A549 (cell line): ENCODE measurements around the gene LY86. TPM values are rescaled to one million over a fixed set of nuclear protein-coding genes. Genes with fewer than 3 reads are reported as not detected.

Experiments used
- ATAC-seq, 2 experiments: fragments of 200-7000 bp in 1 of 2; fragments of >200 bp in 1 of 2; cut with Nextera tagmentation in 1 of 2; cut with Tn5 transposase in 1 of 2; 3 replicates each; pipeline versions ENCODE4 v1.8.0 to v1.9.1; 2018 to 2020; ENCODE audit warnings: mild to moderate bottlenecking in 1 of 2, moderate library complexity in 1 of 2
- CTCF ChIA-PET: fragments of 300-600 bp; sonication (Branson Sonifier 250); formaldehyde crosslinking; extraction: SDS; loops from one replicate; lab custom pipeline; 2021; ENCODE audit warnings: antibody characterized with exemption, inconsistent platforms; lab: Yijun Ruan, JAX
- POLR2A ChIA-PET: fragments of 350-600 bp; formaldehyde crosslinking; extraction: SDS; loops from one replicate; lab custom pipeline; 2021; ENCODE audit warnings: antibody characterized with exemption, inconsistent platforms; lab: Yijun Ruan, JAX
- DNase-seq, 2 experiments: peaks; one replicate each; pipeline versions ENCODE4 v3.0.0 to v3.0.0-alpha.2; 2011 to 2016; ENCODE audit warnings: low read depth in 1 of 2, low spot score in 1 of 2
- FAIRE-seq: peaks from 2 replicates; lab custom pipeline; 2011; peaks lifted over from hg19 to GRCh38; lab: Jason Lieb, UNC
- H3K27ac ChIP-seq, 2 experiments: fragments of >200 bp; sonication (Bioruptor Twin); formaldehyde crosslinking; 3 replicates each; pipeline ENCODE4 v1.5.1; 2016 to 2017
- H3K4me1 ChIP-seq: fragments of >200 bp; sonication (Bioruptor Twin); formaldehyde crosslinking; 3 replicates; pipeline ENCODE4 v1.6.1; 2016
- H3K4me2 ChIP-seq: fragments of >200 bp; sonication (Bioruptor Twin); formaldehyde crosslinking; 3 replicates; pipeline ENCODE4 v1.6.1; 2016
- H3K4me3 ChIP-seq: fragments of >200 bp; sonication (Bioruptor Twin); formaldehyde crosslinking; 3 replicates; pipeline ENCODE4 v1.5.1; 2016
- H3K9me3 ChIP-seq: fragments of >200 bp; sonication (Bioruptor Twin); formaldehyde crosslinking; 3 replicates; pipeline ENCODE4 v1.6.1; 2016
- ATOH8 ChIP-seq: fragments of 250-450 bp; sonication (Bioruptor Pico); IDR thresholded peaks from 2 replicates; pipeline ENCODE4 v1.5.0; 2020; ENCODE audit warnings: low read depth, mild to moderate bottlenecking, moderate library complexity
- BCL3 ChIP-seq: fragments of >200 bp; sonication (Bioruptor Twin); formaldehyde crosslinking; IDR thresholded peaks from 3 replicates; pipeline ENCODE4 v1.6.1; 2016
- CBX2 ChIP-seq: fragments of 200-600 bp; sonication (generic); IDR thresholded peaks from 2 replicates; pipeline ENCODE4 v1.6.1; 2016; ENCODE audit warnings: low read depth, mild to moderate bottlenecking, borderline replicate concordance
- CEBPB ChIP-seq, 2 experiments: fragments of >200 bp in 1 of 2; sonication (Bioruptor Twin) in 1 of 2; formaldehyde crosslinking in 1 of 2; IDR thresholded peaks; 2 replicates each; pipeline ENCODE4 v1.6.1; 2012 to 2016
- CTCF ChIP-seq: fragments of >200 bp; sonication (Bioruptor Twin); formaldehyde crosslinking; IDR thresholded peaks from 3 replicates; pipeline ENCODE4 v1.5.1; 2016
- EHF ChIP-seq: fragments of 250-450 bp; sonication (Bioruptor Pico); IDR thresholded peaks from 2 replicates; pipeline ENCODE4 v1.5.0; 2020; ENCODE audit warnings: mild to moderate bottlenecking
- ELK1 ChIP-seq: fragments of 150-350 bp; IDR thresholded peaks from 2 replicates; pipeline ENCODE4 v1.6.1; 2014; ENCODE audit warnings: low read depth, mild to moderate bottlenecking, low read length
- ESRRA ChIP-seq: fragments of 150-350 bp; IDR thresholded peaks from 2 replicates; pipeline ENCODE4 v1.6.1; 2014; ENCODE audit warnings: mild to moderate bottlenecking, low read length, borderline replicate concordance
- FOSB ChIP-seq: fragments of 250-450 bp; sonication (Bioruptor Pico); IDR thresholded peaks from 2 replicates; pipeline ENCODE4 v1.5.0; 2020; ENCODE audit warnings: mild to moderate bottlenecking, moderate library complexity
- HDAC2 ChIP-seq: fragments of 200-600 bp; sonication (generic); IDR thresholded peaks from 2 replicates; pipeline ENCODE4 v1.6.1; 2016
- HEYL ChIP-seq: fragments of 250-450 bp; sonication (Bioruptor Pico); IDR thresholded peaks from 2 replicates; pipeline ENCODE4 v1.8.0; 2021; ENCODE audit warnings: mild to moderate bottlenecking, moderate library complexity
- HOXA7 ChIP-seq: fragments of 250-450 bp; sonication (Bioruptor Pico); IDR thresholded peaks from 2 replicates; pipeline ENCODE4 v1.5.0; 2020; ENCODE audit warnings: mild to moderate bottlenecking, moderate library complexity
- HOXB13 ChIP-seq: fragments of 250-450 bp; sonication (Bioruptor Pico); IDR thresholded peaks from 2 replicates; pipeline ENCODE4 v1.5.0; 2020; ENCODE audit warnings: low read depth, mild to moderate bottlenecking, moderate library complexity
- HOXB5 ChIP-seq: fragments of 250-450 bp; sonication (Bioruptor Pico); IDR thresholded peaks from 2 replicates; pipeline ENCODE4 v1.5.0; 2020; ENCODE audit warnings: mild to moderate bottlenecking, moderate library complexity
- JUNB ChIP-seq: fragments of >200 bp; sonication (Bioruptor Twin); formaldehyde crosslinking; IDR thresholded peaks from 2 replicates; pipeline ENCODE4 v1.6.1; 2016
- MAFK ChIP-seq: fragments of 450-650 bp; IDR thresholded peaks from 2 replicates; pipeline ENCODE4 v1.6.1; 2014; ENCODE audit not compliant: partially characterized antibody
- MAZ ChIP-seq: fragments of 150-350 bp; IDR thresholded peaks from 2 replicates; pipeline ENCODE4 v1.6.1; 2014; ENCODE audit warnings: antibody characterized with exemption, low read depth, low read length, borderline replicate concordance
- MYC ChIP-seq: IDR thresholded peaks from 2 replicates; pipeline ENCODE4 v1.6.1; 2012; ENCODE audit warnings: mild to moderate bottlenecking, inconsistent platforms, low read length, improper control_type of control experiment, borderline replicate concordance
- NFE2L2 ChIP-seq: fragments of 150-350 bp; conservative IDR thresholded peaks from 2 replicates; pipeline ENCODE4 v1.6.1; 2014; ENCODE audit warnings: low read length
- NPAS2 ChIP-seq: fragments of 250-450 bp; sonication (Bioruptor Pico); IDR thresholded peaks from 2 replicates; pipeline ENCODE4 v1.8.0; 2022; ENCODE audit warnings: mild to moderate bottlenecking, moderate library complexity, borderline replicate concordance
- NR3C1 ChIP-seq: fragments of >200 bp; sonication (Bioruptor Twin); formaldehyde crosslinking; IDR thresholded peaks from 3 replicates; pipeline ENCODE4 v1.6.1; 2017
- PBX3 ChIP-seq: IDR thresholded peaks from 2 replicates; pipeline ENCODE4 v1.6.1; 2012
- POLR2A ChIP-seq: IDR thresholded peaks from 2 replicates; pipeline ENCODE4 v1.6.1; 2012; ENCODE audit warnings: mild to moderate bottlenecking, low read length
- RARB ChIP-seq: fragments of 250-450 bp; sonication (Bioruptor Pico); IDR thresholded peaks from 2 replicates; pipeline ENCODE4 v1.8.0; 2021; ENCODE audit warnings: mild to moderate bottlenecking, moderate library complexity
- RCOR1 ChIP-seq: fragments of 150-350 bp; IDR thresholded peaks from 2 replicates; pipeline ENCODE4 v1.6.1; 2014; ENCODE audit warnings: antibody characterized with exemption, low read length, low read depth
- SREBF2 ChIP-seq: fragments of 450-650 bp; IDR thresholded peaks from 2 replicates; pipeline ENCODE4 v1.6.1; 2014; ENCODE audit warnings: mild to moderate bottlenecking, moderate library complexity
- ZFP36 ChIP-seq: fragments of 450-650 bp; IDR thresholded peaks from 2 replicates; pipeline ENCODE4 v1.6.1; 2014; ENCODE audit warnings: borderline replicate concordance; ENCODE audit not compliant: partially characterized antibody
- ZNF302 ChIP-seq: fragments of 250-450 bp; sonication (Bioruptor Pico); IDR thresholded peaks from 2 replicates; pipeline ENCODE4 v1.9.0; 2021; ENCODE audit warnings: inconsistent platforms, mild to moderate bottlenecking, moderate library complexity
- WGBS: methylation state at CpG from one replicate; pipeline ENCODE4 v1.1.6; 2017; ENCODE audit errors: missing lambda C conversion rate; 5-methylcytosine and 5-hydroxymethylcytosine counted together
- polyA plus RNA-seq, 4 experiments: library from polyadenylated mRNA; depleted of rRNA in 3 of 4; stranded (reverse); fragments of >200 nt; fragmentation: RNase III in 1 of 4; extraction: RNeasy Plus Mini Kit Qiagen cat#74134 plus additional on column Dnase treatment in 1 of 4; gene quantifications; 2 replicates in 3 of 4; 3 replicates in 1 of 4; pipeline ENCODE4 v1.2.3, GENCODE V29; 2011 to 2017
- TF ChIP-seq, protein P1 (sequence below): fragments of 450-650 bp; IDR thresholded peaks from 2 replicates; pipeline ENCODE4 v1.6.1; 2014; ENCODE audit warnings: antibody characterized with exemption
- TF ChIP-seq, protein P2 (sequence below): IDR thresholded peaks from 2 replicates; pipeline ENCODE4 v1.6.1; 2012; ENCODE audit warnings: low read depth, borderline replicate concordance

Gene LY86
- polyA plus RNA-seq, 2 of the 4 experiments (the other 2 are of a cell fraction), result not detected

DNA sequence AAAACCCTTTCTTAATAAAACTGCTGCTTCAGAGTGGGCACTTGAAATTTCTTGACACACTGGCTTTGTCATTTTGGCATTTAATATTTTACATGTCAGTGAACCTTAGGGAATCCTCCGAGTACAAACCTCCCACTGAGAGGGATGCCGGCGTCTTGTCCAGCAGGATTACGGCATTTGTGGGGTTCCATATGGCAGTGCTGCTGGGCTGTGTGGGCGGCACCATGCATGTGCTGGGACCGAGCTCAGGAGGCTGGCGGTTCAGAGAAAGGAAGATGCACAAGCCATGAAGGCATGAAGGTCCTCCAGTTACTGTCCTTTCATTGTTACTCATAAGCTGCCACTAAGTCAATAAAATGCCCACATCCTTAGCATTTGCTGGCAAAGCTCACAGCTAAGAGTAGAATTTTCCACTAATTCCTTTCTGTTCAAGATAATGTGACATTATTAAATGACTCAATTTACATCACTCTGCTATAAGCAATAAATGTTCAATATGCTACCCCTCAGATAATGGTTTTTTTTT, 61.4 kb downstream of the LY86 start:
- TF ChIP-seq PBX3 (no peak), SREBF2 (no peak), EHF (no peak), JUNB (no peak), NPAS2 (CRISPR knock-in tag) (no peak), HOXB5 (CRISPR knock-in tag) (no peak), RARB (CRISPR knock-in tag) (no peak), FOSB (CRISPR knock-in tag) (no peak), ESRRA (no peak), ELK1 (no peak), CBX2 (no peak), HEYL (CRISPR knock-in tag) (no peak), NR3C1 (no peak), POLR2A (no peak)
- TF ChIP-seq, protein P1, sequence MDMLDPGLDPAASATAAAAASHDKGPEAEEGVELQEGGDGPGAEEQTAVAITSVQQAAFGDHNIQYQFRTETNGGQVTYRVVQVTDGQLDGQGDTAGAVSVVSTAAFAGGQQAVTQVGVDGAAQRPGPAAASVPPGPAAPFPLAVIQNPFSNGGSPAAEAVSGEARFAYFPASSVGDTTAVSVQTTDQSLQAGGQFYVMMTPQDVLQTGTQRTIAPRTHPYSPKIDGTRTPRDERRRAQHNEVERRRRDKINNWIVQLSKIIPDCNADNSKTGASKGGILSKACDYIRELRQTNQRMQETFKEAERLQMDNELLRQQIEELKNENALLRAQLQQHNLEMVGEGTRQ, result no peak
- TF ChIP-seq, protein P2, sequence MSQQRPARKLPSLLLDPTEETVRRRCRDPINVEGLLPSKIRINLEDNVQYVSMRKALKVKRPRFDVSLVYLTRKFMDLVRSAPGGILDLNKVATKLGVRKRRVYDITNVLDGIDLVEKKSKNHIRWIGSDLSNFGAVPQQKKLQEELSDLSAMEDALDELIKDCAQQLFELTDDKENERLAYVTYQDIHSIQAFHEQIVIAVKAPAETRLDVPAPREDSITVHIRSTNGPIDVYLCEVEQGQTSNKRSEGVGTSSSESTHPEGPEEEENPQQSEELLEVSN, result no peak
- no peaks in the 10 kb centered on the region for H3K4me1 ChIP-seq
- POLR2A ChIA-PET, result interaction anchor here (0.6 kb wide), 1 partner anchor 50 kb away, joined by 5 read pairs; no protein-coding TSS in a partner anchor
- no peaks in the 10 kb centered on the region for H3K9me3 ChIP-seq
- ATAC-seq (no peak), FAIRE-seq (no peak), DNase-seq (no peak)
- H3K4me2 ChIP-seq, result no peak overlapping the region
- CTCF ChIA-PET, result interaction anchor here (0.6 kb wide), 1 partner anchor 925 kb away, joined by 4 read pairs; no protein-coding TSS in a partner anchor
- no peak overlapping the region for H3K4me3 ChIP-seq
- no peak overlapping the region for H3K27ac ChIP-seq
- 88% methylated on average over 7 of the region's 7 CpGs for WGBS

- Histone ChIP-seq H3K4me3 (no peak overlapping the region), H3K27ac (no peak overlapping the region), H3K4me2 (no peak overlapping the region), H3K9me3 (no peaks in the 10 kb centered on the region), H3K4me1 (no peaks in the 10 kb centered on the region)
- ChIA-PET CTCF (no interaction called here), POLR2A (interaction anchor here (0.6 kb wide), 1 partner anchor 49 kb away, joined by 5 read pairs; no protein-coding TSS in a partner anchor)
- FAIRE-seq (no peak), ATAC-seq (no peak), DNase-seq (no peak)
- TF ChIP-seq CTCF (no peak), ELK1 (no peak), NR3C1 (no peak), BCL3 (no peak), ZNF302 (CRISPR knock-in tag) (no peak), HOXB5 (CRISPR knock-in tag) (no peak), ATOH8 (no peak), MYC (no peak), NFE2L2 (no peak), SREBF2 (no peak), RCOR1 (no peak), HOXB13 (CRISPR knock-in tag) (no peak), CEBPB (IDR thresholded peaks at IDR 0.05) (no peak), JUNB (no peak), HOXA7 (no peak), ZFP36 (no peak), MAFK (no peak), NPAS2 (CRISPR knock-in tag) (no peak), MAZ (no peak), HDAC2 (no peak)
Measured at GRCh38 chr6:6650839-6651238, 62.3 kb downstream of the LY86 start.
